ENCODE measurements around the gene CEP72. TPM values are rescaled to one million over a fixed set of nuclear protein-coding genes. Genes with fewer than 3 reads are reported as not detected.
"Not testable (repeated sequence)": the region's sequence is repeated elsewhere in the genome, so short reads cannot be mapped to it uniquely, and the experiment has no call there.

The CEP72 gene
- total RNA-seq, 1 donor from 2014 or later, result 2.3 TPM

GRCh38 chr5:696753-697702 is 84.9 kb downstream of the CEP72 start:
- DNase-seq (ENCODE audit: low read depth), result not testable (repeated sequence)

Other genes with a start within 250 kb of the CEP72 start
- 67.8 and 71.0 TPM in 2 replicates for gene EXOC3, start 169.2 kb upstream of the CEP72 start, total RNA-seq
- gene SLC9A3, start 87.9 kb upstream of the CEP72 start, total RNA-seq, result 5.4 and 6.8 TPM in 2 replicates
- 0.10 and 0.24 TPM in 2 replicates for gene TPPP, start 81.0 kb downstream of the CEP72 start, total RNA-seq
- gene ZDHHC11B, start 172.4 kb downstream of the CEP72 start, total RNA-seq, result not detected in 2 replicates
- gene ZDHHC11, start 238.6 kb downstream of the CEP72 start, total RNA-seq, result 0.37 and 0.73 TPM in 2 replicates

Measured in myocyte (in vitro differentiated cells).